GM12891 (cell line): ENCODE measurements around the gene MBIP.

Experiments
- PAX5 ChIP-seq: IDR thresholded peaks from 2 replicates; pipeline ENCODE4 v1.6.1; 2011; ENCODE audit warnings: low read length, moderate library complexity, mild to moderate bottlenecking; ENCODE audit not compliant: insufficient read depth, severe bottlenecking
- POLR2A ChIP-seq: IDR thresholded peaks from 2 replicates; pipeline ENCODE4 v1.6.1; 2011; ENCODE audit warnings: low read depth, low read length, control low read depth
- POLR2AphosphoS5 ChIP-seq: IDR thresholded peaks from 2 replicates; pipeline ENCODE4 v1.6.1; 2011; ENCODE audit warnings: low read depth, low read length, control low read depth

DNA sequence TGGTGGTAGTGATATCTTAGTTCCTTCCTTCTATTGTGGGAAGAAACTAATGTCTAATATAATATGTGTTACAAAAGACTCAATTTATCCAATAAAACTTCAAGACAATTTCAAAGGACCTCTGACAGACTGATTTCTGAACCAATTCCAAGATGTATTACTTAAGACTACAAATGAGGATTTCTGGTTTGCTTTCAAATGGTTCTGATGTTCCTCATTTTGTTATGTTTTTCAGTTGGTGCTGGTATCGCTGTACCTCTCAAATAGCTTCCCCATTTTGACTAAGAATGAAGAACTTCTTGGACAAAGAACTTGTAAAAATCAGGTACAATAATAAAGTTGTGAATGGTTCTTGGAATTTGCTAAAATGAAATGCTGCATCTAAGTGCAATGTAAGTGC is 19.4 kb upstream of the MBIP start:
- TF ChIP-seq POLR2AphosphoS5 (no peak), PAX5 (no peak), POLR2A (no peak)
